Naive thymus-derived CD8-positive, alpha-beta T cell (primary cell): ENCODE results near the gene SPACA9. TPM values are rescaled to one million over a fixed set of nuclear protein-coding genes. Genes with fewer than 3 reads are reported as not detected.

ENCODE experiments used
- ATAC-seq, 2 donors: fragments of 150-1000 bp; cut with Tn5 transposase in 1 of 2; sonication (Bioruptor Pico), chemical (Tn5 transposase) in 1 of 2; 1 replicate in 1 of 2; 2 replicates in 1 of 2; pipeline ENCODE4 v1.10.0; 2021; ENCODE audit warnings: mild to moderate bottlenecking in 2 of 2, moderate library complexity in 2 of 2
- POLR2A ChIA-PET: fragments of 350-600 bp; sonication (Branson Sonifier 250); formaldehyde crosslinking; loops from one replicate; lab custom pipeline; 2021; ENCODE audit warnings: antibody characterized with exemption; lab: Charles Lee
- DNase-seq, 10 donors: peaks; one replicate each; pipeline versions ENCODE4 v3.0.0 to v3.0.0-alpha.2; 2020 to 2022
- H3K27ac Mint-ChIP-seq, 10 donors: one replicate each; pipeline ENCODE4 v1.8.0; 2020 to 2022; ENCODE audit warnings: mild to moderate bottlenecking in 10 of 10, mixed read lengths in 10 of 10, moderate library complexity in 4 of 10, inconsistent platforms in 1 of 10
- H3K27me3 Mint-ChIP-seq, 5 donors: one replicate each; pipeline ENCODE4 v1.8.0; 2021 to 2022; ENCODE audit warnings: mixed read lengths in 5 of 5
- H3K36me3 Mint-ChIP-seq, 3 donors: one replicate each; pipeline ENCODE4 v1.8.0; 2020 to 2022; ENCODE audit warnings: mixed read lengths in 3 of 3, mild to moderate bottlenecking in 2 of 3, inconsistent platforms in 1 of 3
- H3K4me1 Mint-ChIP-seq, 4 donors: one replicate each; pipeline ENCODE4 v1.8.0; 2021 to 2022; ENCODE audit warnings: mixed read lengths in 4 of 4
- H3K4me3 Mint-ChIP-seq, 10 donors: one replicate each; pipeline ENCODE4 v1.8.0; 2020 to 2022; ENCODE audit warnings: mild to moderate bottlenecking in 10 of 10, mixed read lengths in 10 of 10, moderate library complexity in 6 of 10, inconsistent platforms in 1 of 10
- H3K9me3 Mint-ChIP-seq, 9 donors: one replicate each; pipeline ENCODE4 v1.8.0; 2020 to 2022; ENCODE audit warnings: mixed read lengths in 9 of 9, mild to moderate bottlenecking in 3 of 9, inconsistent platforms in 1 of 9, moderate library complexity in 1 of 9
- polyA plus RNA-seq, 3 donors: library from polyadenylated mRNA; unstranded; fragments of 300-500 nt; fragmentation: Illumina TruSeq; gene quantifications; one replicate each; pipeline ENCODE4 v1.2.3, GENCODE V29; 2021
- total RNA-seq, 8 experiments: library from RNA in 2 of 8; stranded (reverse) in 2 of 8; gene quantifications; one replicate each; pipeline ENCODE4 v1.2.3 and lab custom pipeline; 2021 to 2026

Gene SPACA9
- total and polyA plus RNA-seq, 5 experiments from 2014 or later: 1.9 to 3.1 (median 2.3) TPM

DNA sequence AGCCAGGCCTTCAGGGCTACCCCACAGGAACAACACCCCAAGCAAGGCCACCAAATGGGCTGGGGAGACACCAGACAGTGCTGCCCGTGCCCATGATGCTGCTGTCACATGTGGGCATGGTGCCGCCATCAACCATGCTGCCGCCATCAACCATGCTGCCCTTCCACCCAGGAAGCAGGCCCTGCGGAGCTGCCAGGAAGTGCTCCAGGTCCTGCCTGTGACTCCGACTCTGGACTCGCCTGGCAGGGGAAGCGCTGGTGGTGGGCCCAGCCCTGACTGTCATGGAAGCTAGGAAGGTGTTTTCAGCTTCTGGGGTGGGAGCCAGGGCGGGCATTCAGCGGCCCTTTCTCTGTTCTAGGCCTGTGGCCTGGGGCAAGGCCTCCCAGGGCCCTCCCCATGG lies 9.4 kb upstream of the SPACA9 start:
- Mint-ChIP-seq H3K27me3 (no peaks in the 10 kb centered on the region), H3K4me1 (peaks cover 0 to 1% (median 0%) of the 10 kb centered on the region in 4 donors), H3K4me3 (no peak overlapping the region), H3K36me3 (no peaks in the 10 kb centered on the region), H3K9me3 (no peaks in the 10 kb centered on the region), H3K27ac (peak overlapping the region in 2 of 10 donors; percentile 57 to 70)
- ATAC-seq (no peak), DNase-seq (no peak)
- POLR2A ChIA-PET: no interaction called here

DNA sequence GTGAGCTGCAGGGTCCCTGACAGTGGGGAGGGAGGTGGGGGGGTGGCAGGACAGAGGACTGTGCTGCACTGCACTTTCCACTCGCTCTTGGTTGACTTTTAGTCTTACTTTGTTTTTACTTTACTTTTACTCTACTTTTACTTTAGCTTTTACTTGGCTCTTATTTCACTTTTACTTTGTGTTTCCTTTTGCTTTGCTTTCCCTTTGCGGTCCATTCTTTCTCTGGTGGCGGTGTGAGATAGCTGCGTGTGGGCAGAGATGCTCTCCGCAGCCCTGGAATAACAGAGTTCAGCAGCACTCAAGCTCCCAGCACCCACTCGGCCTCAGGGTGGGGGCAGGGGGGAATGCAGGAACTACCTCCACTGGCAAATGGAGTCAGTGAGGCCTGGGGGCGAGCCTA lies 5.3 kb upstream of the SPACA9 start:
- DNase-seq (no peak), ATAC-seq (no peak)
- H3K27me3 Mint-ChIP-seq: no peaks in the 10 kb centered on the region
- peak overlapping the region in 2 of 10 donors; percentile 37 to 40 for H3K27ac Mint-ChIP-seq
- H3K4me1 Mint-ChIP-seq: peaks cover 0 to 3% (median under 1%) of the 10 kb centered on the region in 4 donors
- POLR2A ChIA-PET: no interaction called here
- peak overlapping the region in 2 of 10 donors; percentile 12 to 17 for H3K4me3 Mint-ChIP-seq
- H3K36me3 Mint-ChIP-seq: no peaks in the 10 kb centered on the region
- H3K9me3 Mint-ChIP-seq: no peaks in the 10 kb centered on the region

DNA sequence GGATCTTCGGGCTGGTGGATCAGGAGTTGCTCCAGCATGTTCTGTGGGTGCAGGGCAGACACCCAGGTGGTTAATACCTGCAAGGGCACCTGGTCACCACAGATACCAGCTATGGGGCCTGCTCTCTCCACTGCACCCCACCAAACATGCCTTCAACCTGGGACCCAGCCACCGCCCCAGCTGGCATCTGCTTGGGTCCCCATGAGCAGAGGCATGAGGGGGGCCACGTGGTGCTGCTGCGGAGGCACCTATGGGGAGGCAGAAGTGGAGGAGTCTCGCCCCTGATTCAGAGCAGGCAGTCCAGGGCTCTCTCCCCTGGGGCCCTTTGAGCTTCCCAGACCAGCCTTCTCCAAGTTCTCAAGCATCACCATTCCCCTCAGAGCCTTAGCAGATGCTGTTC lies 3.5 kb upstream of the SPACA9 start:
- Mint-ChIP-seq H3K27me3 (no peaks in the 10 kb centered on the region), H3K4me1 (peaks cover 0 to 15% (median 14%) of the 10 kb centered on the region in 4 donors), H3K27ac (peak overlapping the region in 1 of 10 donors; percentile 21), H3K36me3 (no peaks in the 10 kb centered on the region), H3K4me3 (peak overlapping the region in 1 of 10 donors; percentile 16), H3K9me3 (no peaks in the 10 kb centered on the region)
- ATAC-seq: no peak
- POLR2A ChIA-PET: no interaction called here
- DNase-seq: no peak

DNA sequence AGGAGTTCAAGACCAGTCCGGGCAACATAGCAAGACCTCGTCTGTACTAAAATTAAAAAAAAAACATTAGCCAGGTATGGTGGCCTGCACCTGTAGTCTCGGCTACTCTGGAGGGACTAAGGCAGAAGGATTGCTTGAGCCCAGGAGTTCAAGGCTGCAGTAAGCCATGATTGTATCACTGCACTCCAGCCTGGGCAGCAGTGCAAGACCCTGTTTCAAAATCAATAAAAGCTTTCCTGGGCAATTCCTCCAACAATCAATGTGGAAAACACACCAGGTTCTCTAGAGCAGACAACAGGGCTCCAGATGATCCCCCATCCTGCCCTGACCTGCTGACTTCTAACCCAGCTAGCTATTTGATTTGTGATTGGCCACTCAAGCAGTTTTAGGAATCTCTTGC lies 1.8 kb upstream of the SPACA9 start:
- H3K27ac Mint-ChIP-seq: peak overlapping the region in 3 of 10 donors; percentile 41 to 78 (median 47)
- H3K36me3 Mint-ChIP-seq: no peaks in the 10 kb centered on the region
- peaks cover 0 to 17% (median 15%) of the 10 kb centered on the region in 4 donors for H3K4me1 Mint-ChIP-seq
- DNase-seq (no peak), ATAC-seq (no peak)
- peak overlapping the region; percentile 66 to 79 (median 76) for H3K4me3 Mint-ChIP-seq
- POLR2A ChIA-PET: interaction anchor here (3.4 kb wide), 1 partner anchor 206 kb away, joined by 17 read pairs; the partner anchor contains the start of genes DDX31 and GTF3C4
- no peaks in the 10 kb centered on the region for H3K9me3 Mint-ChIP-seq
- H3K27me3 Mint-ChIP-seq: no peaks in the 10 kb centered on the region

DNA sequence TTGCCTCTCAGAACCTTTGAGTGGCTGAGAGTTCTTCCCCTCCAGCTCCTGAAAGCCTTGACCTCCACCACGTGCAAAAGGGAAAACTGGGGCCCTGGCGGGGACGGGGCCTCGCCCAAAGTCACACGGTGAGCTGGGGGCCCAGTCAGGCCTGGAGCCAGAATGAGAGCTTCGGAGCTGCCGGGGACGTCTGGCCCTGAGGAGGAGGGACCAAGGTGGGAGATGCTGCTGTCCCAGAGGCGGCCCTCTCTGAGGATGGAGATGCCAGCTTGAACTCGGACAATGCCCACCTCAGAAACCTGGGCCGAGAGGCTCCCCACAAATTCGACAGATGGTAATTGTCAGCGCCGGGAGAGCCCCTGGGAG lies 1.3 kb upstream of the SPACA9 start:
- DNase-seq: no peak
- H3K27me3 Mint-ChIP-seq: no peaks in the 10 kb centered on the region
- no peak for ATAC-seq
- H3K4me1 Mint-ChIP-seq: peaks cover 0 to 17% (median 15%) of the 10 kb centered on the region in 4 donors
- peak overlapping the region in 8 of 10 donors; percentile 32 to 87 (median 58) for H3K27ac Mint-ChIP-seq
- no peaks in the 10 kb centered on the region for H3K9me3 Mint-ChIP-seq
- peak overlapping the region; percentile 66 to 88 (median 76) for H3K4me3 Mint-ChIP-seq
- H3K36me3 Mint-ChIP-seq: no peaks in the 10 kb centered on the region
- POLR2A ChIA-PET: interaction anchor here (3.4 kb wide), 1 partner anchor 207 kb away, joined by 17 read pairs; the partner anchor contains the start of genes DDX31 and GTF3C4

DNA sequence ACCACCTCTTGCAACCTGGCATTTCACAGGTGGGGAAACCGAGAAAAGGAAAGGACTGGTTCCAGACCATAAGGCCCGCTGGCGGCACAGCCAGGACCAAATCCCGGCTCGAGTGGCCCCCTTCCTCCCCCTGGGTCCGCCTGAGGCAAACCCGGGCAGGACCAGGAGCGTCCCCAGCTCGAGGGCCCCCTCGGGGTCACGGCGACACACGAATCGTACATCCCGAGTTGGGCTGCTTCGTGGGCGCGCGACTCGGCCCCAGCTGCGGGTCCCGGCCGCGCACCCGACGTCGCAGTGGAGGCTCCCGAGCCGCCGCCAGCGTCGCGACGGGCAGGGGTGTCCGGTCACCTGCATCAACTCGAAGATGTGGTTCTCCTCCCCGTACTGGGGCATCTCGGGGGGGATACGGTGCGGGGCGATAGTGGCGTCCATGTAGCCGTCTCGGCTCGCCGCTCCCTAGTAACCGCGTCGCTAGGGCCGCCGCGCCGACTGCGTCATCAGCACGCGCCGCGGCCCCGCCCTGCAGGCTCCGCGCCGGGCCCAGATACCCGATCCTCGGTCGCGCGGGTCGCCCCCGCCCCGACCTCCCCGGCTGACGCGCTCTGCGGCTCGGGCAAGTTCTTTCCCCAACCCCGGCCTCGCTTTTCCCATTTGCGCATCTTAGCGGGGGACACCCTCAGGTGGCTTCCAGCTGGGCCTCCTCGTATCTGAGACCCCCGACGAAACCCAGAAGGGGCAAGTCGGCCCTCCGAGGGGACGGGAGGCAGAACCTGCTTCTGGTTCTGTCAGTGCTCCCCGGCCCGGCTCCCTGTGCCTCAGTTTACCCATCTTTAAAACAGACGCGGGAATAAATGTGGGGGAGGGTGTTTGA lies 639 bp upstream of the SPACA9 start, which contains the start of gene AK8:
Gene AK8, minus strand, starts transcription at position 461 of the 871 bp plus-strand sequence. Its CDS starts 29 bp downstream, at position 432.
- peak; percentile 92 for ATAC-seq
- peaks cover 0 to 17% (median 15%) of the 10 kb centered on the region in 4 donors for H3K4me1 Mint-ChIP-seq
- no peaks in the 10 kb centered on the region for H3K9me3 Mint-ChIP-seq
- peak within 1 kb of the TSS; percentile 76 to 91 (median 82) for H3K4me3 Mint-ChIP-seq
- POLR2A ChIA-PET: interaction anchor here (3.4 kb wide), 1 partner anchor 207 kb away, joined by 17 read pairs; the partner anchor contains the start of genes DDX31 and GTF3C4
- no peaks in the 10 kb centered on the region for H3K27me3 Mint-ChIP-seq
- peak; percentile 63 to 83 (median 79) for DNase-seq
- H3K36me3 Mint-ChIP-seq: no peaks in the 10 kb centered on the region
- H3K27ac Mint-ChIP-seq: peak within 1 kb of the TSS; percentile 59 to 90 (median 84)

DNA sequence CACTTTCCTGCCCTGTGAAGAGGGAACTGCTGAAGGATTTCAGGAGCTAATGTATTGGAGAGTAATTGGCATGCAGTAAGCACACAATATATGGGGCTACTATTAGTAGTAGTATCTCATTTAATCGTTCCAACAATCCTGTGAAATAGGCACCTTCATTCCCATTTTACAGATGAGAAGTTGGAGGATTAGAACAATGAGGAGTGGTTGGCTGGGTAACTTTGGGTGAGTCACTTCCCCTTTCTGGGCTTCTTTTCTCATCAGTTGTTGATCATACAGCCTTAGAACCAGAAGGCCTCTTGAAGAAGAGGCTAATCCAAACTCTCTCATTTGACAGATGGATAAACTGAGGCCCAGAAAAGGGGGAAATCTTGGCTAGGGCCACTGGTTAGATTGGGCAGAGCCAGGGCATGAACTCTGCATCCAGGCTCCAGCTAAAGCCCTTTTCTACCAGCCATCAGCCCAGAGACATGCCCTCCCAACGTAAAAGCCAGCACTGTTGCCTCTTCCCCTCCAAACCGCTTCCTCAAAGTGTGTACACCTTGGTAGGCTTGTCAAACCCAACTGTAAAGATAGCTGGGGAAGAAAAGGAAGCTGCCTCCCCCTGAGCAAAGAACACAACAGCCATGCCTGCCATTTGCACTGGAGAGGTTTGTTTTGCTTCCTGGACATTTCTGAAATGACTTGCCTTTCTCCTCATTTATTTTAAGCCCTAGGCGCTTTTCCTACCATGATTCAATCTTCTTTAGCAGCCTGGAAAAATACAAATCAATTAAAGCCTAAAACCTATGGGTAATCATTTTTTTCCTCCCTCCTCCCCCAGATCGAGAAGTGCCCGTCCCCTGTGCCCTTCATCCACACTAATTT lies 992 bp downstream of the SPACA9 start:
- H3K9me3 Mint-ChIP-seq: no peaks in the 10 kb centered on the region
- ATAC-seq: no peak
- no peak for DNase-seq
- POLR2A ChIA-PET: interaction anchor here (0.5 to 3.4 kb wide), 3 partner anchors 10 to 226 kb away, joined by 3 to 17 read pairs (median 3); partner anchors contain the start of genes DDX31 and GTF3C4
- no peaks in the 10 kb centered on the region for H3K27me3 Mint-ChIP-seq
- peak overlapping the region; percentile 76 to 91 (median 82) for H3K4me3 Mint-ChIP-seq
- no peaks in the 10 kb centered on the region for H3K36me3 Mint-ChIP-seq
- peak overlapping the region; percentile 59 to 90 (median 84) for H3K27ac Mint-ChIP-seq
- H3K4me1 Mint-ChIP-seq: peaks cover 0 to 17% (median 15%) of the 10 kb centered on the region in 4 donors

DNA sequence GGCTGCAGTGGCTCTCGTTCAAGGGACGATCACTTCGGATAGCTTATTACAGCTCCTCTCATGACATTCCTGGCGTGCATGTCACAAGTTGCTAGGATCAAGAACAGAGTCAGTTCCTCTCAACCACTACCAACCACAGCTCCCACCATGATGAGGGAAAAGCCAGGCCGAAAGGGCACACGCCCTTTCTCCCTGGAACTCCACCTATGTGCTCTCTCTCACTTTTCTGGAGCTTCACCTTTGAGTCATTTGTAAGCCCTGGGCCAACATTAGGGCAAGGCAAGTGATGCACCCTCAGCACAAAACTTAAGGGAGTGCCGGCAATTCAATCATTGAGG lies 1.6 kb downstream of the SPACA9 start:
- POLR2A ChIA-PET: interaction anchor here (0.5 to 0.6 kb wide), 2 partner anchors 9 to 227 kb away, joined by 3 read pairs; no protein-coding TSS in a partner anchor
- no peaks in the 10 kb centered on the region for H3K9me3 Mint-ChIP-seq
- DNase-seq (no peak), ATAC-seq (no peak)
- H3K4me1 Mint-ChIP-seq: peaks cover 0 to 17% (median 15%) of the 10 kb centered on the region in 4 donors
- H3K4me3 Mint-ChIP-seq: peak overlapping the region in 9 of 10 donors; percentile 5 to 88 (median 34)
- H3K27me3 Mint-ChIP-seq: no peaks in the 10 kb centered on the region
- peak overlapping the region in 4 of 10 donors; percentile 33 to 74 (median 47) for H3K27ac Mint-ChIP-seq
- no peaks in the 10 kb centered on the region for H3K36me3 Mint-ChIP-seq

DNA sequence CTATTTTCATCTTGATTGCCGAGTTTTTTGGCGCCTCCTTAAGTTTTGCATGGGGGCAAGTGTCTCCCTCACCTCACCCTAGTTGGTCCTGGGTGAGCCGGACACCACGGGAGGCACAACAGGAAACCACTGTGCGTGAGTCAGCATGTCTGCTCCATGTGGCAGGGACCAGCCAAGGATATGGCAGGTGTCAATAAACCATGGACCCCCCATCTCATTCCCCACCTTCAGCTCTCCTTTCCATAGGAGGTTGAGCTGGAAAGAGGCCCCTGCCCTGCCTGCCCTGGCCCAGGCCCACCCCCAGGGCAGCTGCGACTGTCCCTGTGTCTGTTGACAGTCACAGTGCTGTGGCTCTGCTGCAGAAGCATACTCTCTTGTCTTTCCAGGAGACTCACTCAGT lies 3.1 kb downstream of the SPACA9 start:
- H3K27me3 Mint-ChIP-seq: no peaks in the 10 kb centered on the region
- H3K4me1 Mint-ChIP-seq: peaks cover 1 to 22% (median 17%) of the 10 kb centered on the region in 4 donors
- POLR2A ChIA-PET: no interaction called here
- peak overlapping the region in 1 of 10 donors; percentile 33 for H3K4me3 Mint-ChIP-seq
- ATAC-seq (no peak), DNase-seq (no peak)
- no peak overlapping the region for H3K27ac Mint-ChIP-seq
- no peaks in the 10 kb centered on the region for H3K9me3 Mint-ChIP-seq
- H3K36me3 Mint-ChIP-seq: no peaks in the 10 kb centered on the region

DNA sequence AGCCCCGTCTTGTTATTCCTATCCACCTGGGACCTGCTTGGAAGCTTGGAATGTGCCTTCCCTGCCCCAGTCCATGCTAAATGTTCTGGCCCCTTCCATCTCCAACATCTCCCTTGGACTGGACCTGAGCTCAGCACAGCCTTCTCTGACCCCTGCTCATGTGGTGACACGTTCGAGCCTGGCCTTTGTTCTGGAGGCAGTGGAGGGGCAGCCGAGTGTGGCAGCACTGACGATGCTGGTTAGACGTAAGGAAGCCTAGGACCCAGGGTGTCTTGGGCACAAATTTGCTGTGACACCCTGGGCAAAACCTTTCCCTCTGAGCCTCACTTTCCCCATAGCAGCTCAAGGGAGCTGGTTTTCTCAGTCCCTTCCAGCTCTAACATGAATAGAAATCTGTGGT lies 3.9 kb downstream of the SPACA9 start:
- Mint-ChIP-seq H3K9me3 (no peaks in the 10 kb centered on the region), H3K4me1 (peaks cover 1 to 24% (median 17%) of the 10 kb centered on the region in 4 donors), H3K27me3 (no peaks in the 10 kb centered on the region), H3K4me3 (peak overlapping the region in 1 of 10 donors; percentile 58), H3K36me3 (no peaks in the 10 kb centered on the region), H3K27ac (peak overlapping the region in 3 of 10 donors; percentile 12 to 43 (median 19))
- no peak for ATAC-seq
- no peak for DNase-seq
- POLR2A ChIA-PET: interaction anchor here (1.0 kb wide), 1 partner anchor 62 kb away, joined by 4 read pairs; no protein-coding TSS in a partner anchor

DNA sequence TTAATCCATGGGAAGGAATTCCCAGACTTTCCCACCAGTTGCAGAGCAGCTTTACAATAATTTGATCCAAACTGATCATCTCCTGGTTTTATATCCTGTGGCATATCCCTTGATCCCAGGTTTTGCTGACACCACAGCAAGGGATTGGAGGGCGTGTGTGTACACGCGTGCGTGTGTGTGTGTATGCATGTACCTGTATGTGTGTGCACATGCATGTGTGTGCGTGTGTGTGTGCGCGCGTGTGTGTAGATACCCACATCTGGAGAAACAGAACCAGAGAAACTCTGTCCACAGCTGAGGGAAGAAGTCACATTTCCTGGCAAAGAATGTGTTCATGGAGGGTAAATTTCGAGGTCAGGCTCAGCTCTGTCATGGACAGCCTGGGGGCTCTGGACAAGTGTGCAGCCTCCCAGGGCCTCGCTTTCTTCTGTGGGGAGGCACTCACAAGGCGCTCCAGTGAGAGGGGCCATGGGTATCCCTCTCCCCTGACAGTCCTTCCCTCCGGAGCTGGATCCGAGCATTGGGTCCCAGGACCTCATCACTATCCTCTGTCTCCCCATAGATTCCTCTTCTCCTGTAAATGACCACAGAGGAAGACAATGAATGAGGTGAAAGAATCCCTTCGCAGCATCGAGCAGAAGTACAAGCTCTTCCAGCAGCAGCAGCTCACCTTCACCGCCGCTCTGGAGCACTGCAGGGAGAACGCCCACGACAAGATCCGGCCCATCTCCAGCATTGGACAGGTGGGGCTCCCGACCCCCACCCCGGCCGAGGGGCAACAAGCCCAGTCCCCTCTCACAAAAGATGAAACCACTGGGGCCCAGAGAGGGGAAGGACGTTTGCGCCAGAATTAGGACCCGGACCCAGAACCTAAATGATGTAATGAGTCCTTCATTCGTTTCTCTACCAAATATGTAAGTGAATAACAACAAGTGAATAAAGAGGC lies 4.9 kb downstream of the SPACA9 start:
- H3K4me1 Mint-ChIP-seq: peaks cover 1 to 30% (median 20%) of the 10 kb centered on the region in 4 donors
- no peak for ATAC-seq
- no peaks in the 10 kb centered on the region for H3K36me3 Mint-ChIP-seq
- H3K9me3 Mint-ChIP-seq: no peaks in the 10 kb centered on the region
- no peak for DNase-seq
- H3K27me3 Mint-ChIP-seq: no peaks in the 10 kb centered on the region
- H3K4me3 Mint-ChIP-seq: no peak overlapping the region
- POLR2A ChIA-PET: interaction anchor here (0.5 to 1.0 kb wide), 2 partner anchors 38 to 61 kb away, joined by 4 to 5 read pairs; no protein-coding TSS in a partner anchor
- no peak overlapping the region for H3K27ac Mint-ChIP-seq
